ENCODE measurements around the gene KHK.
"Not testable (repeated sequence)": the region's sequence is repeated elsewhere in the genome, so short reads cannot be mapped to it uniquely, and the experiment has no call there.

KHK gene

GRCh38 chr2:27059141-27059820 is 27.3 kb upstream of the KHK start:
- DNase-seq (ENCODE audit: low read depth in 2 of 2): no peak

- no peak for DNase-seq (ENCODE audit: low read depth in 2 of 2)
These were observed 26.2 kb upstream of the KHK start for GRCh38 chr2:27060323-27060722.

GRCh38 chr2:27065128-27065527 is 21.4 kb upstream of the KHK start:
- no peak for DNase-seq (ENCODE audit: low read depth in 2 of 2)

GRCh38 chr2:27067385-27067784 is 19.2 kb upstream of the KHK start:
- no peak for DNase-seq (ENCODE audit: low read depth in 2 of 2)

- no peak for DNase-seq (ENCODE audit: low read depth in 2 of 2)
These were observed 17.1 kb upstream of the KHK start for GRCh38 chr2:27069436-27069835.

GRCh38 chr2:27069961-27070618 is 16.5 kb upstream of the KHK start:
- no peak for DNase-seq (ENCODE audit: low read depth in 2 of 2)

- DNase-seq (ENCODE audit: low read depth in 2 of 2): no peak
These were observed 15.8 kb upstream of the KHK start for GRCh38 chr2:27070653-27071276.

GRCh38 chr2:27071277-27071989 is 15.1 kb upstream of the KHK start, which contains the start of gene OST4:
TSS of gene OST4 (minus strand) at chr2:27071654.
- peak; percentile 84 to 85 for DNase-seq (ENCODE audit: low read depth in 2 of 2)

- no peak for DNase-seq (ENCODE audit: low read depth in 2 of 2)
These were observed 14.4 kb upstream of the KHK start for GRCh38 chr2:27071990-27072830.

GRCh38 chr2:27072920-27073319 is 13.7 kb upstream of the KHK start:
- no peak for DNase-seq (ENCODE audit: low read depth in 2 of 2)

GRCh38 chr2:27073782-27074181 is 12.8 kb upstream of the KHK start:
- DNase-seq (ENCODE audit: low read depth in 2 of 2): no peak

- DNase-seq (ENCODE audit: low read depth in 2 of 2): no peak
These were observed 11.6 kb upstream of the KHK start for GRCh38 chr2:27074738-27075565.

GRCh38 chr2:27075566-27075871 is 11.1 kb upstream of the KHK start:
- DNase-seq (ENCODE audit: low read depth in 2 of 2): not testable (repeated sequence)

GRCh38 chr2:27076323-27076722 is 10.2 kb upstream of the KHK start:
- DNase-seq (ENCODE audit: low read depth in 2 of 2): no peak

GRCh38 chr2:27077231-27077630 is 9.3 kb upstream of the KHK start:
- DNase-seq (ENCODE audit: low read depth in 2 of 2): no peak

GRCh38 chr2:27078267-27079194 is 8.0 kb upstream of the KHK start, which contains the start of gene EMILIN1:
TSS of gene EMILIN1 (plus strand) at chr2:27078615. CDS start at chr2:27079066, 451 bp downstream.
- no peak for DNase-seq (ENCODE audit: low read depth in 2 of 2)

GRCh38 chr2:27079233-27080139 is 7.1 kb upstream of the KHK start:
- no peak for DNase-seq (ENCODE audit: low read depth in 2 of 2)

GRCh38 chr2:27080140-27080469 is 6.5 kb upstream of the KHK start:
- DNase-seq (ENCODE audit: low read depth in 2 of 2): no peak

GRCh38 chr2:27080603-27080936 is 6.0 kb upstream of the KHK start:
- no peak for DNase-seq (ENCODE audit: low read depth in 2 of 2)
